H1 (cell line): ENCODE results near the gene BCAR3. TPM values are rescaled to one million over a fixed set of nuclear protein-coding genes. Genes with fewer than 3 reads are reported as not detected.

ENCODE experiments used
- CTCF ChIA-PET: fragments of 300-600 bp; sonication (Branson Sonifier 250); formaldehyde crosslinking; loops from one replicate; lab custom pipeline; 2021; ENCODE audit not compliant: partially characterized antibody; lab: Charles Lee
- POLR2A ChIA-PET: fragments of 300-600 bp; sonication (Branson Sonifier 250); formaldehyde crosslinking; loops from one replicate; lab custom pipeline; 2021; ENCODE audit warnings: inconsistent platforms; ENCODE audit not compliant: partially characterized antibody; lab: Charles Lee
- DNase-seq, 2 experiments: peaks; one replicate each; pipeline versions ENCODE4 v3.0.0 to v3.0.0-alpha.2; 2010 to 2022; ENCODE audit warnings: low spot score in 2 of 2, low read depth in 1 of 2, mixed read lengths in 1 of 2
- FAIRE-seq: peaks from 2 replicates; lab custom pipeline; 2011; peaks lifted over from hg19 to GRCh38; lab: Jason Lieb, UNC
- H2AFZ ChIP-seq: 2 replicates; pipeline ENCODE4 v1.8.1; 2012; ENCODE audit warnings: low read length, inconsistent platforms
- H2AK5ac ChIP-seq: 2 replicates; pipeline ENCODE4 v1.6.1; 2013; ENCODE audit warnings: low read depth, low read length
- H2BK120ac ChIP-seq: replicated peaks from 2 replicates; pipeline ENCODE3; 2013; ENCODE audit warnings: low read depth, low read length, inconsistent platforms
- H2BK12ac ChIP-seq: 2 replicates; pipeline ENCODE4 v1.6.1; 2013; ENCODE audit warnings: low read depth, low read length
- H2BK15ac ChIP-seq: 2 replicates; pipeline ENCODE4 v1.6.1; 2013; ENCODE audit warnings: low read length
- H2BK20ac ChIP-seq: 2 replicates; pipeline ENCODE4 v1.6.1; 2013; ENCODE audit warnings: low read length
- H2BK5ac ChIP-seq: 2 replicates; pipeline ENCODE4 v1.6.1; 2013; ENCODE audit warnings: low read depth, low read length
- H3K14ac ChIP-seq: 2 replicates; pipeline ENCODE4 v1.6.1; 2013; ENCODE audit warnings: inconsistent platforms; ENCODE audit not compliant: insufficient read length
- H3K18ac ChIP-seq: 2 replicates; pipeline ENCODE4 v1.6.1; 2013; ENCODE audit warnings: low read length; ENCODE audit errors: extremely low read depth
- H3K23ac ChIP-seq: 2 replicates; pipeline ENCODE4 v1.6.1; 2013; ENCODE audit warnings: inconsistent platforms; ENCODE audit not compliant: insufficient read length
- H3K23me2 ChIP-seq: 2 replicates; pipeline ENCODE4 v1.6.1; 2013; ENCODE audit warnings: low read depth, low read length
- H3K27ac ChIP-seq: 2 replicates; pipeline ENCODE4 v1.6.1; 2011; ENCODE audit warnings: low read depth, low read length, inconsistent platforms
- H3K27me3 ChIP-seq, 4 experiments: replicated peaks in 1 of 4; 1 replicate in 1 of 4; 2 replicates in 3 of 4; pipeline versions ENCODE4 v1.6.1 to v1.8.1; 2011 to 2013; ENCODE audit warnings: low read length in 3 of 4, mild to moderate bottlenecking in 3 of 4, inconsistent platforms in 2 of 4, mixed read lengths in 2 of 4, moderate library complexity in 1 of 4; ENCODE audit not compliant: control insufficient read depth in 3 of 4, insufficient read depth in 3 of 4; ENCODE audit errors: extremely low read depth in 1 of 4
- H3K36me3 ChIP-seq, 4 experiments: 2 replicates each; pipeline versions ENCODE4 v1.6.1 to v1.8.1; 2011 to 2013; ENCODE audit warnings: mild to moderate bottlenecking in 4 of 4, low read length in 3 of 4, moderate library complexity in 2 of 4, control low read depth in 1 of 4, inconsistent platforms in 1 of 4; ENCODE audit not compliant: insufficient read depth in 4 of 4, control insufficient read depth in 2 of 4
- H3K4ac ChIP-seq: replicated peaks from 2 replicates; pipeline ENCODE3; 2013; ENCODE audit warnings: low read length, low read depth, mixed read lengths, inconsistent platforms; ENCODE audit not compliant: insufficient read length
- H3K4me1 ChIP-seq, 4 experiments: replicated peaks in 1 of 4; 1 replicate in 1 of 4; 2 replicates in 3 of 4; pipeline versions ENCODE4 v1.6.1 to v1.8.1; 2011 to 2013; ENCODE audit warnings: low read length in 3 of 4, inconsistent platforms in 2 of 4, mixed read lengths in 1 of 4; ENCODE audit not compliant: insufficient read depth in 4 of 4, control insufficient read depth in 3 of 4
- H3K4me2 ChIP-seq, 2 experiments: 2 replicates each; pipeline versions ENCODE4 v1.6.1 to v1.8.1; 2011 to 2013; ENCODE audit warnings: low read depth in 2 of 2, low read length in 2 of 2, control low read depth in 1 of 2, inconsistent platforms in 1 of 2, mild to moderate bottlenecking in 1 of 2; ENCODE audit not compliant: insufficient read depth in 1 of 2
- H3K4me3 ChIP-seq, 4 experiments: fragments of 200-600, 300-600 bp in 1 of 4; sonication (generic), shearing (Covaris generic), sonication (Bioruptor Twin) in 1 of 4; 2 replicates each; pipeline versions ENCODE4 v1.5.1 to v1.8.1; 2011 to 2016; ENCODE audit warnings: low read length in 4 of 4, low read depth in 3 of 4, control low read depth in 2 of 4, inconsistent platforms in 2 of 4, mild to moderate bottlenecking in 2 of 4, mixed read lengths in 1 of 4, moderate library complexity in 1 of 4; ENCODE audit not compliant: insufficient read depth in 2 of 4; ENCODE audit errors: extremely low read depth in 1 of 4
- H3K56ac ChIP-seq: replicated peaks from 2 replicates; pipeline ENCODE3; 2013; ENCODE audit warnings: low read depth, mild to moderate bottlenecking, mixed read lengths, low read length, inconsistent platforms; ENCODE audit not compliant: insufficient read length
- H3K79me1 ChIP-seq: 2 replicates; pipeline ENCODE4 v1.6.1; 2013; ENCODE audit warnings: low read depth, low read length, control low read depth
- H3K79me2 ChIP-seq, 2 experiments: 2 replicates each; pipeline versions ENCODE4 v1.6.1 to v1.8.1; 2012 to 2013; ENCODE audit warnings: low read length in 2 of 2, mild to moderate bottlenecking in 2 of 2, inconsistent platforms in 1 of 2; ENCODE audit not compliant: insufficient read depth in 2 of 2, control insufficient read depth in 1 of 2
- H3K9ac ChIP-seq, 4 experiments: replicated peaks in 1 of 4; 1 replicate in 1 of 4; 2 replicates in 3 of 4; pipeline versions ENCODE4 v1.6.1 to v1.8.1; 2011 to 2013; ENCODE audit warnings: low read depth in 3 of 4, low read length in 3 of 4, control low read depth in 2 of 4, mild to moderate bottlenecking in 2 of 4, moderate library complexity in 2 of 4, inconsistent platforms in 1 of 4; ENCODE audit errors: extremely low read depth in 1 of 4
- H3K9me3 ChIP-seq, 2 experiments: 2 replicates each; pipeline versions ENCODE4 v1.6.1 to v1.8.1; 2012 to 2013; ENCODE audit warnings: mild to moderate bottlenecking in 2 of 2, moderate library complexity in 2 of 2, control low read depth in 1 of 2, inconsistent platforms in 1 of 2, low read depth in 1 of 2, low read length in 1 of 2, mixed read lengths in 1 of 2; ENCODE audit not compliant: insufficient read depth in 2 of 2
- H4K20me1 ChIP-seq, 2 experiments: replicated peaks in 1 of 2; 2 replicates each; pipeline versions ENCODE3 to v1.8.1; 2011 to 2013; ENCODE audit warnings: inconsistent platforms in 2 of 2, low read length in 2 of 2, mild to moderate bottlenecking in 1 of 2; ENCODE audit not compliant: insufficient read depth in 2 of 2, control insufficient read depth in 1 of 2
- H4K5ac ChIP-seq: 2 replicates; pipeline ENCODE4 v1.6.1; 2013; ENCODE audit warnings: low read length, low read depth, mixed read lengths, inconsistent platforms; ENCODE audit not compliant: insufficient read length
- H4K8ac ChIP-seq: 2 replicates; pipeline ENCODE4 v1.8.0; 2013; ENCODE audit warnings: mild to moderate bottlenecking, moderate library complexity, low read length, inconsistent platforms; ENCODE audit not compliant: insufficient read depth; ENCODE audit errors: extremely low read depth
- H4K91ac ChIP-seq: replicated peaks from 2 replicates; pipeline ENCODE3; 2013; ENCODE audit warnings: low read length, mixed read lengths, inconsistent platforms; ENCODE audit not compliant: insufficient read length
- CHD1 ChIP-seq: IDR thresholded peaks from 2 replicates; pipeline ENCODE4 v1.6.1; 2012; ENCODE audit warnings: low read depth, low read length, improper control_type of control experiment
- EP300 ChIP-seq, 2 experiments: IDR thresholded peaks; 1 replicate in 1 of 2; 2 replicates in 1 of 2; pipeline ENCODE4 v1.6.1; 2011 to 2012; ENCODE audit warnings: low read depth in 2 of 2, low read length in 2 of 2, mild to moderate bottlenecking in 2 of 2, borderline replicate concordance in 1 of 2, inconsistent platforms in 1 of 2, moderate library complexity in 1 of 2
- HDAC2 ChIP-seq, 2 experiments: fragments of 300-600 bp in 1 of 2; sonication (generic) in 1 of 2; IDR thresholded peaks; 2 replicates each; pipeline ENCODE4 v1.6.1; 2011 to 2012; ENCODE audit warnings: low read depth in 2 of 2, low read length in 2 of 2, mild to moderate bottlenecking in 2 of 2, moderate library complexity in 2 of 2, borderline replicate concordance in 1 of 2, inconsistent platforms in 1 of 2
- JUND ChIP-seq: IDR thresholded peaks from 2 replicates; pipeline ENCODE4 v1.6.1; 2011; ENCODE audit warnings: mild to moderate bottlenecking, improper control_type of control experiment, low read length
- KDM5A ChIP-seq: fragments of 200-600 bp; IDR thresholded peaks from 2 replicates; pipeline ENCODE4 v1.7.1; 2012; ENCODE audit warnings: mild to moderate bottlenecking, low read length, inconsistent platforms, mixed read lengths
- RAD21 ChIP-seq, 2 experiments: IDR thresholded peaks in 1 of 2; conservative IDR thresholded peaks in 1 of 2; 2 replicates each; pipeline ENCODE4 v1.6.1; 2011; ENCODE audit warnings: low read depth in 2 of 2, low read length in 2 of 2, improper control_type of control experiment in 1 of 2, inconsistent platforms in 1 of 2, mild to moderate bottlenecking in 1 of 2, moderate library complexity in 1 of 2
- SP2 ChIP-seq: IDR thresholded peaks from 2 replicates; pipeline ENCODE4 v1.6.1; 2012; ENCODE audit warnings: mild to moderate bottlenecking, low read length, inconsistent platforms
- SRF ChIP-seq: IDR thresholded peaks from 2 replicates; pipeline ENCODE4 v1.6.1; 2011; ENCODE audit warnings: mild to moderate bottlenecking, low read depth, low read length, moderate library complexity
- TAF1 ChIP-seq: IDR thresholded peaks from 2 replicates; pipeline ENCODE4 v1.6.1; 2011; ENCODE audit warnings: mild to moderate bottlenecking, low read depth, low read length
- TBP ChIP-seq: IDR thresholded peaks from 2 replicates; pipeline ENCODE4 v1.6.1; 2011; ENCODE audit warnings: low read depth, low read length, improper control_type of control experiment
- TCF12 ChIP-seq: IDR thresholded peaks from 2 replicates; pipeline ENCODE4 v1.6.1; 2011; ENCODE audit warnings: low read depth, mild to moderate bottlenecking, low read length
- ZNF274 ChIP-seq: IDR thresholded peaks from 2 replicates; pipeline ENCODE4 v1.7.0; 2012; ENCODE audit warnings: low read length, borderline replicate concordance; ENCODE audit errors: extremely low read depth
- polyA plus RNA-seq, 7 experiments: library from polyadenylated mRNA; depleted of rRNA in 3 of 7; stranded (reverse) in 5 of 7; unstranded in 2 of 7; fragments of >200 nt in 5 of 7; fragments of 200-250 nt in 2 of 7; gene quantifications; 1 replicate in 5 of 7; 2 replicates in 1 of 7; 4 replicates in 1 of 7; pipeline versions ENCODE4 v1.2.1 to v1.2.3, GENCODE V29; 2011 to 2013; ENCODE audit warnings: missing spikeins in 2 of 7, mixed read lengths in 2 of 7
- total RNA-seq: library from RNA; stranded (reverse); fragmentation: NEBNext Ultra II Directional; extraction: Animal tissue kit (Norgen Biotek cat#: 25700); gene quantifications from 2 replicates; pipeline ENCODE4 v1.2.1, GENCODE V29; 2021

Gene BCAR3
- total and polyA plus RNA-seq, 2 of the 8 experiments (the other 6 are each of a cell fraction or from before 2014, with no cell fraction given), result 5.6 to 9.2 TPM

DNA sequence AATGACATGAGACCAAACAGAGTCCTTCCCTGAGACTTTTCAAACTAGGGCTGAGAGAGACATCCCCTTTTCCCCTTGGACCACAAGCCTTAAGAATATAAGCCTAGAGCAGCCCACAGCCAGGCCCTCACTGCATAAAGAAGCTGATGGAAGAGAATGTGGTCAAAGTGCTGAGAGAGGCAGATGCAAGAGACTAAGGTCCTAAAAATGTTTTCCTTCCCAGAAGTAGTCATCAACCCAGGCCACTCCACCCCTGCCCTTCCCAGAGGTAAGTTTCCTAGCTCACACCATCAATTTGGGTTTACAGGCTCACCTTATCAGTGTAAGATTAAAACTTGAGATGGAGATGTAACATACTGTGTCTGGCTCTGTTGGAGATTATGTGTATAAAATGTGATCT lies 58.2 kb downstream of the BCAR3 start:
- no peaks in the 10 kb centered on the region for H3K9me3 ChIP-seq
- H4K20me1 ChIP-seq, result no peaks in the 10 kb centered on the region
- H3K79me2 ChIP-seq, result no peaks in the 10 kb centered on the region
- H4K91ac ChIP-seq, result no peak overlapping the region
- no peak overlapping the region for H2BK15ac ChIP-seq
- H4K8ac ChIP-seq, result no peak overlapping the region
- H3K79me1 ChIP-seq, result 0 out of 2 replicates have a peak, but pooled peaks cover 3% of the 10 kb centered on the region
- no peak overlapping the region for H2BK12ac ChIP-seq
- no peaks in the 10 kb centered on the region; a peak in 1 of 7 replicates for H3K4me1 ChIP-seq
- no peak overlapping the region for H2AK5ac ChIP-seq
- ChIA-PET CTCF (interaction anchor here (1.0 to 31.2 kb wide), 7 partner anchors 10 to 251 kb away, joined by 3 to 620 read pairs (median 5); no protein-coding TSS in a partner anchor), POLR2A (interaction anchor here (0.8 kb wide), 1 partner anchor 197 kb away, joined by 3 read pairs; no protein-coding TSS in a partner anchor)
- DNase-seq (no peak), FAIRE-seq (no peak)
- no peaks in the 10 kb centered on the region; the same call in 1 of the 2 replicates for H3K23me2 ChIP-seq
- no peak overlapping the region for H2BK5ac ChIP-seq
- no peak overlapping the region for H3K23ac ChIP-seq
- no peaks in the 10 kb centered on the region for H3K36me3 ChIP-seq
- H3K14ac ChIP-seq, result no peak overlapping the region
- H3K56ac ChIP-seq, result no peak overlapping the region
- H4K5ac ChIP-seq, result no peak overlapping the region
- no peak overlapping the region for H2AFZ ChIP-seq
- no peak overlapping the region for H3K9ac ChIP-seq
- no peaks in the 10 kb centered on the region for H3K27me3 ChIP-seq
- no peak overlapping the region for H3K27ac ChIP-seq
- H2BK20ac ChIP-seq, result no peak overlapping the region
- no peak overlapping the region for H3K18ac ChIP-seq
- H3K4me2 ChIP-seq, result no peak overlapping the region
- H3K4ac ChIP-seq, result no peak overlapping the region
- H3K4me3 ChIP-seq, result no peak overlapping the region
- no peak overlapping the region for H2BK120ac ChIP-seq
- TF ChIP-seq TBP (no peak), JUND (no peak), RAD21 (IDR thresholded peaks at IDR 0.05 in 1 of 2, conservative IDR thresholded peaks at IDR 0.05 in 1 of 2; ENCODE audit: low read depth in 2 of 2, low read length in 2 of 2) (no peak), TAF1 (no peak), ZNF274 (no peak), TCF12 (no peak), SP2 (no peak), EP300 (IDR thresholded peaks at IDR 0.05; ENCODE audit: borderline replicate concordance in 1 of 2, low read depth in 2 of 2, low read length in 2 of 2) (no peak), HDAC2 (IDR thresholded peaks at IDR 0.05; ENCODE audit: borderline replicate concordance in 1 of 2, low read depth in 2 of 2, low read length in 2 of 2) (no peak), CHD1 (no peak), SRF (no peak), KDM5A (no peak)
